Testis (tissue), 2 donors: ENCODE data around the gene MAGEA4.

ENCODE experiments used
- POLR2A ChIP-seq: fragments of 450-650 bp; IDR thresholded peaks from one replicate; pipeline ENCODE4 v1.6.1; 2017; ENCODE audit warnings: antibody characterized with exemption, mild to moderate bottlenecking, moderate library complexity
- TF ChIP-seq, protein P1 (sequence below), 3 experiments: fragments of 450-650 bp in 2 of 3; fragments of 200-600 bp in 1 of 3; sonication (generic) in 1 of 3; IDR thresholded peaks; one replicate each; pipeline ENCODE4 v1.5.1; 2016 to 2019; ENCODE audit warnings: antibody characterized with exemption in 3 of 3, mild to moderate bottlenecking in 2 of 3, moderate library complexity in 1 of 3

DNA sequence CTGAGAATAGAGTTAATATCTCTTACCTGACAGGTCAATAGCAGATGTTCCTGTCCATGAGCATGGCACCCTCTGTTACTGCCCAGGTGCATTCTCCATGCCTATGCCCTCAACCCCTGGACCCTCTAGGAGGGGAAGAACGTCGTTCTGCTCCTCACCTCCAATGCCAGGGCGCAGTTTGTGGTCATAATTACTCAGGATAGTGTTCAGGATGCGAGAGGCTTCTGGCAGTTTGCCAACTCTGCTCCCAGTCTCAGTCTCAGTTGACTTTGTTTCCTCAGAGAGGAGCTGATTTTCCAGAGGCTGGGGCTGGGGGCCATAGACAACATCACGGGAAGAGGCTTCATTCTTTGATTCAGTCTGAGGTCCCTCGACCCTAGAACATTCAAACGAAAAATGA lies 57.3 kb downstream of the MAGEA4 start:
- TF ChIP-seq POLR2A, result no peak
- TF ChIP-seq, protein P1, sequence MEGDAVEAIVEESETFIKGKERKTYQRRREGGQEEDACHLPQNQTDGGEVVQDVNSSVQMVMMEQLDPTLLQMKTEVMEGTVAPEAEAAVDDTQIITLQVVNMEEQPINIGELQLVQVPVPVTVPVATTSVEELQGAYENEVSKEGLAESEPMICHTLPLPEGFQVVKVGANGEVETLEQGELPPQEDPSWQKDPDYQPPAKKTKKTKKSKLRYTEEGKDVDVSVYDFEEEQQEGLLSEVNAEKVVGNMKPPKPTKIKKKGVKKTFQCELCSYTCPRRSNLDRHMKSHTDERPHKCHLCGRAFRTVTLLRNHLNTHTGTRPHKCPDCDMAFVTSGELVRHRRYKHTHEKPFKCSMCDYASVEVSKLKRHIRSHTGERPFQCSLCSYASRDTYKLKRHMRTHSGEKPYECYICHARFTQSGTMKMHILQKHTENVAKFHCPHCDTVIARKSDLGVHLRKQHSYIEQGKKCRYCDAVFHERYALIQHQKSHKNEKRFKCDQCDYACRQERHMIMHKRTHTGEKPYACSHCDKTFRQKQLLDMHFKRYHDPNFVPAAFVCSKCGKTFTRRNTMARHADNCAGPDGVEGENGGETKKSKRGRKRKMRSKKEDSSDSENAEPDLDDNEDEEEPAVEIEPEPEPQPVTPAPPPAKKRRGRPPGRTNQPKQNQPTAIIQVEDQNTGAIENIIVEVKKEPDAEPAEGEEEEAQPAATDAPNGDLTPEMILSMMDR (IDR thresholded peaks at IDR 0.05), result no peak
